ENCODE results near the gene TEKT5. TPM values are rescaled to one million over a fixed set of nuclear protein-coding genes. Genes with fewer than 3 reads are reported as not detected.

The TEKT5 gene
- total RNA-seq, 1 donor from 2014 or later = 1.0 TPM

GRCh38 chr16:10668322-10669045, 26.2 kb downstream of the TEKT5 start:
- Mint-ChIP-seq H3K4me3 (no peak overlapping the region), H3K36me3 (no peaks in the 10 kb centered on the region), H3K9me3 (no peaks in the 10 kb centered on the region), H3K27ac (no peak overlapping the region), H3K4me1 (no peaks in the 10 kb centered on the region), H3K27me3 (ENCODE audit: low read depth) (no peaks in the 10 kb centered on the region)
- no peak for DNase-seq (ENCODE audit: low spot score in 2 of 2, unreplicated experiment in 2 of 2)
- TF ChIP-seq CTCF (IDR thresholded peaks at IDR 0.05; ENCODE audit: unreplicated experiment) = no peak

GRCh38 chr16:10667239-10667638, 27.5 kb downstream of the TEKT5 start:
- H3K9me3 Mint-ChIP-seq = peaks cover 4% of the 10 kb centered on the region
- no peaks in the 10 kb centered on the region for H3K4me1 Mint-ChIP-seq

DNA sequence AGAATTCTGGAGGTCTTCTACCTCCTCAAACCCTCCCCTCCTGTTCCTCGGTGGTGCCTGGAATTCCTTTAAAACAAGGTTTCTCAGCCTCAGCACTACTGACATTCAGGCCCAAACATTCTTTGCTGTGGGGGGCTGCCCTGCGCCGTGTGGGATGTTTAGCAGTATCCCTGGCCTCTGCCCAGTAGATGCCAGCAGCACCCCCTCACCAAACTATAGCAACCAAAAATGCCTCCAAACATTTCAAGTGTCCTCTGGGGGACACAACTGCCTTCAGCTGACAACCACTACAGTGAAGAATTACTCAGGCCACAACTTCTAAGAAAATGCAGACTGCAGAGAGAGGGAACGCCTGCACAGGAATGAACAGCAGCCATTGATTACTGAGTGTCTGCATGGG, 28.4 kb downstream of the TEKT5 start:
- no peaks in the 10 kb centered on the region for H3K4me1 Mint-ChIP-seq
- H3K27me3 Mint-ChIP-seq (ENCODE audit: low read depth) = peaks cover 3% of the 10 kb centered on the region
- TF ChIP-seq CTCF (IDR thresholded peaks at IDR 0.05; ENCODE audit: unreplicated experiment) = no peak
- no peaks in the 10 kb centered on the region for H3K36me3 Mint-ChIP-seq
- no peak for DNase-seq (ENCODE audit: low spot score in 2 of 2, unreplicated experiment in 2 of 2)
- peaks cover 7% of the 10 kb centered on the region for H3K9me3 Mint-ChIP-seq
- H3K4me3 Mint-ChIP-seq = no peak overlapping the region
- H3K27ac Mint-ChIP-seq = no peak overlapping the region

More at GRCh38 chr16:10667239-10667638, 27.5 kb downstream of the TEKT5 start:
- Mint-ChIP-seq H3K36me3 (no peaks in the 10 kb centered on the region), H3K27ac (no peak overlapping the region), H3K4me3 (no peak overlapping the region), H3K27me3 (ENCODE audit: low read depth) (peaks cover 3% of the 10 kb centered on the region)
- no peak for TF ChIP-seq CTCF (IDR thresholded peaks at IDR 0.05; ENCODE audit: unreplicated experiment)
- no peak for DNase-seq (ENCODE audit: low spot score in 2 of 2, unreplicated experiment in 2 of 2)

GRCh38 chr16:10665166-10665565, 29.6 kb downstream of the TEKT5 start:
- peaks cover 3% of the 10 kb centered on the region for H3K27me3 Mint-ChIP-seq (ENCODE audit: low read depth)
- no peak overlapping the region for H3K4me3 Mint-ChIP-seq
- peaks cover 7% of the 10 kb centered on the region for H3K9me3 Mint-ChIP-seq
- H3K4me1 Mint-ChIP-seq = no peaks in the 10 kb centered on the region
- H3K27ac Mint-ChIP-seq = no peak overlapping the region
- no peak for DNase-seq (ENCODE audit: low spot score in 2 of 2, unreplicated experiment in 2 of 2)
- no peaks in the 10 kb centered on the region for H3K36me3 Mint-ChIP-seq
- no peak for TF ChIP-seq CTCF (IDR thresholded peaks at IDR 0.05; ENCODE audit: unreplicated experiment)

GRCh38 chr16:10664720-10665126, 30.0 kb downstream of the TEKT5 start:
- DNase-seq (ENCODE audit: low spot score in 2 of 2, unreplicated experiment in 2 of 2) = no peak
- no peak for TF ChIP-seq CTCF (IDR thresholded peaks at IDR 0.05; ENCODE audit: unreplicated experiment)
- no peak overlapping the region for H3K27ac Mint-ChIP-seq

More at GRCh38 chr16:10664720-10665126, 30.0 kb downstream of the TEKT5 start:
- Mint-ChIP-seq H3K36me3 (no peaks in the 10 kb centered on the region), H3K9me3 (peaks cover 7% of the 10 kb centered on the region), H3K27me3 (ENCODE audit: low read depth) (peaks cover 3% of the 10 kb centered on the region), H3K4me1 (no peaks in the 10 kb centered on the region), H3K4me3 (no peak overlapping the region)
